Gastroesophageal sphincter (tissue), 4 donors: ENCODE data around the gene CAMK2N2. TPM values are rescaled to one million over a fixed set of nuclear protein-coding genes. Genes with fewer than 3 reads are reported as not detected.

ENCODE experiments used
- ATAC-seq: fragments of 150-250 bp; one replicate; pipeline ENCODE4 v1.9.1; 2016; ENCODE audit warnings: mild to moderate bottlenecking, moderate library complexity
- H3K27ac ChIP-seq, 4 donors: fragments of 200-600 bp; sonication (generic) in 3 of 4; 1 replicate in 3 of 4; 2 replicates in 1 of 4; pipeline ENCODE4 v1.5.1; 2016 to 2019
- H3K27me3 ChIP-seq: fragments of 200-600 bp; sonication (generic); one replicate; pipeline ENCODE4 v1.5.1; 2019
- H3K36me3 ChIP-seq, 2 donors: fragments of 200-600 bp; sonication (generic); one replicate each; pipeline ENCODE4 v1.5.1; 2019; ENCODE audit warnings: control low read depth in 1 of 2
- H3K4me1 ChIP-seq, 3 donors: fragments of 200-600 bp; sonication (generic); 1 replicate in 2 of 3; 2 replicates in 1 of 3; pipeline ENCODE4 v1.5.1; 2016 to 2019; ENCODE audit warnings: control low read depth in 2 of 3
- H3K4me3 ChIP-seq, 2 donors: fragments of 200-600 bp; sonication (generic); one replicate each; pipeline ENCODE4 v1.5.1; 2019; ENCODE audit warnings: mild to moderate bottlenecking in 1 of 2, moderate library complexity in 1 of 2
- H3K9me3 ChIP-seq, 3 donors: fragments of 200-600 bp; sonication (generic); one replicate each; pipeline ENCODE4 v1.5.1; 2017 to 2019; ENCODE audit warnings: control low read depth in 2 of 3
- CTCF ChIP-seq, 4 experiments: fragments of 200-600 bp in 2 of 4; fragments of 450-650 bp in 2 of 4; sonication (generic) in 1 of 4; IDR thresholded peaks; one replicate each; pipeline ENCODE4 v1.5.1; 2017 to 2019; ENCODE audit warnings: antibody characterized with exemption in 4 of 4, mild to moderate bottlenecking in 2 of 4, moderate library complexity in 2 of 4
- EP300 ChIP-seq: sonication (generic); formaldehyde crosslinking; IDR thresholded peaks from one replicate; pipeline ENCODE4 v1.6.1; 2017; ENCODE audit warnings: antibody characterized with exemption, mild to moderate bottlenecking
- POLR2A ChIP-seq, 2 donors: fragments of 450-650 bp; IDR thresholded peaks; one replicate each; pipeline ENCODE4 v1.6.1; 2017; ENCODE audit warnings: antibody characterized with exemption in 2 of 2, mild to moderate bottlenecking in 2 of 2, moderate library complexity in 1 of 2
- POLR2AphosphoS5 ChIP-seq: sonication (generic); formaldehyde crosslinking; IDR thresholded peaks from one replicate; pipeline ENCODE4 v1.6.1; 2017; ENCODE audit warnings: antibody characterized with exemption
- WGBS, 2 donors: methylation state at CpG; one replicate each; pipeline ENCODE4 v1.1.5; 2018; ENCODE audit warnings: low coverage in 1 of 2; 5-methylcytosine and 5-hydroxymethylcytosine counted together
- total RNA-seq, 4 donors: library from RNA; depleted of rRNA; stranded (reverse); fragments of >200 nt; gene quantifications; one replicate each; pipeline ENCODE4 v1.1.0, GENCODE V29; 2016

CAMK2N2 gene
- total RNA-seq, 4 donors from 2014 or later = not detected

GRCh38 chr3:184258926-184259325 is 2.4 kb downstream of the CAMK2N2 start:
- Histone ChIP-seq H3K27me3 (peaks cover 70% of the 10 kb centered on the region), H3K27ac (no peak overlapping the region), H3K9me3 (no peaks in the 10 kb centered on the region), H3K4me3 (no peak overlapping the region), H3K36me3 (peaks cover 0 to 11% of the 10 kb centered on the region in 2 donors), H3K4me1 (peaks cover 0 to 36% (median 21%) of the 10 kb centered on the region in 3 donors)
- no peak for ATAC-seq
- 82% methylated on average over 3 of the region's 5 CpGs; no CpG with 5 or more reads in 1 of the 2 donors for WGBS, 2 donors
- TF ChIP-seq CTCF (IDR thresholded peaks at IDR 0.05) = no peak
- no peak for TF ChIP-seq POLR2AphosphoS5
- TF ChIP-seq POLR2A (IDR thresholded peaks at IDR 0.05) = no peak
- TF ChIP-seq EP300 = no peak

GRCh38 chr3:184257083-184257915 is 4.1 kb downstream of the CAMK2N2 start:
- Histone ChIP-seq H3K4me3 (no peak overlapping the region), H3K4me1 (peaks cover 0 to 31% (median 20%) of the 10 kb centered on the region in 3 donors), H3K27me3 (peaks cover 54% of the 10 kb centered on the region), H3K36me3 (peaks cover 0 to 11% of the 10 kb centered on the region in 2 donors), H3K27ac (no peak overlapping the region), H3K9me3 (no peaks in the 10 kb centered on the region)
- TF ChIP-seq POLR2A (IDR thresholded peaks at IDR 0.05) = no peak
- no peak for TF ChIP-seq EP300
- no peak for TF ChIP-seq CTCF (IDR thresholded peaks at IDR 0.05)
- TF ChIP-seq POLR2AphosphoS5 = no peak
- 88 to 89% methylated on average over 11 to 13 of the region's 23 CpGs for WGBS, 2 donors
- no peak for ATAC-seq

GRCh38 chr3:184255291-184256039 is 5.9 kb downstream of the CAMK2N2 start:
- Histone ChIP-seq H3K4me1 (peaks cover 0 to 16% (median 5%) of the 10 kb centered on the region in 3 donors), H3K27me3 (peaks cover 36% of the 10 kb centered on the region), H3K36me3 (peaks cover 0 to 11% of the 10 kb centered on the region in 2 donors), H3K27ac (no peak overlapping the region), H3K4me3 (no peak overlapping the region), H3K9me3 (no peaks in the 10 kb centered on the region)
- TF ChIP-seq POLR2A (IDR thresholded peaks at IDR 0.05) = no peak
- no peak for TF ChIP-seq EP300
- TF ChIP-seq POLR2AphosphoS5 = no peak
- TF ChIP-seq CTCF (IDR thresholded peaks at IDR 0.05) = no peak
- no peak for ATAC-seq
- 100% methylated on average over 2 of the region's 3 CpGs; no CpG with 5 or more reads in 1 of the 2 donors for WGBS, 2 donors

GRCh38 chr3:184250167-184250828 is 11.1 kb downstream of the CAMK2N2 start:
- Histone ChIP-seq H3K27ac (peak overlapping the region in 3 of 4 donors; percentile 80 to 84 (median 82)), H3K27me3 (no peaks in the 10 kb centered on the region), H3K4me3 (peak overlapping the region; percentile 92 to 98), H3K9me3 (no peaks in the 10 kb centered on the region), H3K4me1 (peaks cover 3 to 32% (median 4%) of the 10 kb centered on the region in 3 donors), H3K36me3 (peaks cover 0 to 8% of the 10 kb centered on the region in 2 donors)
- no peak for TF ChIP-seq POLR2A (IDR thresholded peaks at IDR 0.05)
- TF ChIP-seq CTCF (IDR thresholded peaks at IDR 0.05) = peak; percentile 79 to 94 (median 88)
- TF ChIP-seq EP300 = no peak
- 16 to 30% methylated on average over 9 to 14 of the region's 20 CpGs for WGBS, 2 donors
- ATAC-seq = peak; percentile 72
